Omental fat pad (tissue), 4 donors: ENCODE measurements around the gene UTS2B. TPM values are rescaled to one million over a fixed set of nuclear protein-coding genes. Genes with fewer than 3 reads are reported as not detected.

ENCODE experiments used
- ATAC-seq: fragments of 150-250 bp; one replicate; pipeline ENCODE4 v1.9.1; 2016; ENCODE audit warnings: mild to moderate bottlenecking, moderate library complexity; ENCODE audit not compliant: low FRiP score
- DNase-seq: peaks from one replicate; pipeline ENCODE4 v3.0.0-alpha.2; 2019; ENCODE audit warnings: low spot score
- total RNA-seq, 4 donors: library from RNA; depleted of rRNA; stranded (reverse); fragments of >200 nt; gene quantifications; one replicate each; pipeline ENCODE4 v1.1.0, GENCODE V29; 2016
- TF ChIP-seq, protein P1 (sequence below), 3 donors: fragments of 450-650 bp; IDR thresholded peaks; one replicate each; pipeline ENCODE4 v1.5.1; 2016 to 2017; ENCODE audit warnings: antibody characterized with exemption in 3 of 3, mild to moderate bottlenecking in 3 of 3, moderate library complexity in 2 of 3

Gene UTS2B
- total RNA-seq, 4 donors from 2014 or later, result 0.24 to 1.3 (median 1.00) TPM

DNA sequence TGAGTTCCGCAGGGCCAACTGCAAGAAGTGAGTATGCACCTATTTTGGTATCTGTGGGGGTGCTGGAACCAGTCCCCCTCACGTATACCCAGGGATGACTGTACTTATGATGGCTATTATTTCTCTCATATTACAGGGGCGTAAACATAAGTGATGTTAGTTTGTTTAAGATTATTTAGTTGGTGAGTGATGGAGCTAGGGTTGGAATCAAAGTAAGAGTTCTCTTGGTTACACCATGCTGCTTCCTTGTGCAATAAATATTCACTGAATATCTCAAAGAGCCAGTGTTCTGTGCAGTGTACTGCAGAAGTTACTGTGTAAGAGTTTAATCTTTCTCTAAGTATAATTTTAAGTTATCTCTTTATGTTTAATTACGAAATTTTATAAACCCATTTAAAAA, 12.8 kb upstream of the UTS2B start:
- ATAC-seq, result no peak
- TF ChIP-seq, protein P1, sequence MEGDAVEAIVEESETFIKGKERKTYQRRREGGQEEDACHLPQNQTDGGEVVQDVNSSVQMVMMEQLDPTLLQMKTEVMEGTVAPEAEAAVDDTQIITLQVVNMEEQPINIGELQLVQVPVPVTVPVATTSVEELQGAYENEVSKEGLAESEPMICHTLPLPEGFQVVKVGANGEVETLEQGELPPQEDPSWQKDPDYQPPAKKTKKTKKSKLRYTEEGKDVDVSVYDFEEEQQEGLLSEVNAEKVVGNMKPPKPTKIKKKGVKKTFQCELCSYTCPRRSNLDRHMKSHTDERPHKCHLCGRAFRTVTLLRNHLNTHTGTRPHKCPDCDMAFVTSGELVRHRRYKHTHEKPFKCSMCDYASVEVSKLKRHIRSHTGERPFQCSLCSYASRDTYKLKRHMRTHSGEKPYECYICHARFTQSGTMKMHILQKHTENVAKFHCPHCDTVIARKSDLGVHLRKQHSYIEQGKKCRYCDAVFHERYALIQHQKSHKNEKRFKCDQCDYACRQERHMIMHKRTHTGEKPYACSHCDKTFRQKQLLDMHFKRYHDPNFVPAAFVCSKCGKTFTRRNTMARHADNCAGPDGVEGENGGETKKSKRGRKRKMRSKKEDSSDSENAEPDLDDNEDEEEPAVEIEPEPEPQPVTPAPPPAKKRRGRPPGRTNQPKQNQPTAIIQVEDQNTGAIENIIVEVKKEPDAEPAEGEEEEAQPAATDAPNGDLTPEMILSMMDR (IDR thresholded peaks at IDR 0.05), result no peak
- no peak for DNase-seq

- TF ChIP-seq, protein P1 (IDR thresholded peaks at IDR 0.05), result no peak
- DNase-seq (no peak), ATAC-seq (no peak)
Observed at GRCh38 chr3:191342411-191342810, 12.1 kb upstream of the UTS2B start.

DNA sequence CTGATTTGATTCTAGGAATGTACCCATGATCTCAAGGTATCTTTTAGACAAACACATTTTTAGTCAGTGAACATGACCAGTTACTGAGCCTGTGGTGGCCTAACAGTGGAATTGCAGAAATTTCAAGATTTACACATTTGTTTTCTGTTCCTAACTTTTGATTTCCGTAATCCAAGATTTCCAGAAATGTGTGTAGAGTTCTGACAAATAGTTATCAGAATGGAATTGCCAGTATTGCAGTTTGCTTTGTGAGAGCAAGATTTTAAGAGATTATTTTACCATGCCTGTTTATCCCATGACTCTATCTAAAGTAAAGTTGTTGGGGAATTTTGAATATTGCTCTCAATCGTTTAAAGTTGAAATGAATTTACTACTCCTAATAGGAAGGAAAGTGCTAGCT, 11.7 kb upstream of the UTS2B start:
- DNase-seq (no peak), ATAC-seq (no peak)
- TF ChIP-seq, protein P1 (IDR thresholded peaks at IDR 0.05), result no peak

DNA sequence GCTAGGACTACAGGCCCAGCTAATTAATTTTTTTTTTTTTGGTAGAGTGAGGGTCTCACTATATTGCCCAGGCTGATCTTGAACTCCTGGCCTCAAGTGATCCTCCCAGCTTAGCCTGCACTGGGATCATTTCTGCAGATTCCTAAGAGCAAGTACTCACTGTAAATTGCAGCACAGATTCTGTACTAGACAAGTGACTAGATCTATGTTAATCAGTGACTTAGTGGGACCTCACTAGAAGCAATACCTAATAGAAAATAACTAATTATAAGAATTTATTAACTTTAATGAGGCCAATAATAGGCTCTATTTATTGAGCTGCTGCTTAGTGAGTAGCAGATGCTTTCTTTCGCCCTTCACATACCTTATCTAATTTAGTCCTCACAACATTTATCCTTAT, 10.6 kb upstream of the UTS2B start:
- DNase-seq (no peak), ATAC-seq (no peak)
- TF ChIP-seq, protein P1 (IDR thresholded peaks at IDR 0.05), result no peak

- DNase-seq (no peak), ATAC-seq (no peak)
- TF ChIP-seq, protein P1 (IDR thresholded peaks at IDR 0.05), result no peak
Observed at GRCh38 chr3:191340351-191340750, 10.0 kb upstream of the UTS2B start.

- TF ChIP-seq, protein P1 (IDR thresholded peaks at IDR 0.05), result no peak
- ATAC-seq (no peak), DNase-seq (no peak)
Observed at GRCh38 chr3:191339316-191339917, 9.1 kb upstream of the UTS2B start.

DNA sequence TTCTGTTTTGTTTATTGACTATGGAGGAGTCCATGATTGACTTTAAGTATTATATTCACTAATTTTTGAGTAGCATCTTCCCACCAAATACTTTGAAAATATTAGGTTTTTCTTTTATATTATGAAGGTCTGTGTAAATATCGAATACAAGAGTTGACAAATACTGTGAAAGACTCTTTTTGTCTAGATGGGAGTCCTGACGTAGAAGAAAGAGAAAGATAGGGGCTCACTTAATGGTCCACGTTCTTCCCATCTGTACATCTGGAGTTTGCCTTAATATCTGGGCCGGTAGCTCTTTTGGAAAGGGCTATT, 7.8 kb upstream of the UTS2B start:
- no peak for ATAC-seq
- TF ChIP-seq, protein P1 (IDR thresholded peaks at IDR 0.05), result no peak
- no peak for DNase-seq
